GOT3 (cell line): ENCODE measurements around the gene PSMA7.
"Not testable (repeated sequence)": the region's sequence is repeated elsewhere in the genome, so short reads cannot be mapped to it uniquely, and the experiment has no call there.

Experiments used
- DNase-seq: peaks from one replicate; lab custom pipeline; 2025; ENCODE audit warnings: mixed read lengths; lab: John Stamatoyannopoulos, UW

Gene PSMA7

DNA sequence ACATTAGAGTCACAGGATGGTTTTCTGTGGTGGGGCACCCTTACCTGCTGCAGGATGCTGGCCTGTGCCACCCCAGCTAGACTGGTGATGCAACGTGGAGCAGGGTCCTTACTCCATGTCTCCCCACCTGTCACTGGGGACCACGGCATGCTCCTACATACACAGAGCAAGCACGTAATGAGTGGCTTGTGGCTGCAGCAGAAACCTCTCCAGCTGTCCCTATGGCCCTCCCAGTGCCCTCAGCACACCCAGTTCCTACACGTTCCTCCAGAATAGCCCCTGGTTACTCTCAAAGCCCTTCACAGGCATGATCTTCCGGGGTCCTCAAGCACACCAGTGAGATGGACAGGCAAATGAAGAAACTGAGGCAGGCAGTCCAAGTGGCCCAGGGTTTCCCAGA is 24.1 kb downstream of the PSMA7 start:
- no peak for DNase-seq

DNA sequence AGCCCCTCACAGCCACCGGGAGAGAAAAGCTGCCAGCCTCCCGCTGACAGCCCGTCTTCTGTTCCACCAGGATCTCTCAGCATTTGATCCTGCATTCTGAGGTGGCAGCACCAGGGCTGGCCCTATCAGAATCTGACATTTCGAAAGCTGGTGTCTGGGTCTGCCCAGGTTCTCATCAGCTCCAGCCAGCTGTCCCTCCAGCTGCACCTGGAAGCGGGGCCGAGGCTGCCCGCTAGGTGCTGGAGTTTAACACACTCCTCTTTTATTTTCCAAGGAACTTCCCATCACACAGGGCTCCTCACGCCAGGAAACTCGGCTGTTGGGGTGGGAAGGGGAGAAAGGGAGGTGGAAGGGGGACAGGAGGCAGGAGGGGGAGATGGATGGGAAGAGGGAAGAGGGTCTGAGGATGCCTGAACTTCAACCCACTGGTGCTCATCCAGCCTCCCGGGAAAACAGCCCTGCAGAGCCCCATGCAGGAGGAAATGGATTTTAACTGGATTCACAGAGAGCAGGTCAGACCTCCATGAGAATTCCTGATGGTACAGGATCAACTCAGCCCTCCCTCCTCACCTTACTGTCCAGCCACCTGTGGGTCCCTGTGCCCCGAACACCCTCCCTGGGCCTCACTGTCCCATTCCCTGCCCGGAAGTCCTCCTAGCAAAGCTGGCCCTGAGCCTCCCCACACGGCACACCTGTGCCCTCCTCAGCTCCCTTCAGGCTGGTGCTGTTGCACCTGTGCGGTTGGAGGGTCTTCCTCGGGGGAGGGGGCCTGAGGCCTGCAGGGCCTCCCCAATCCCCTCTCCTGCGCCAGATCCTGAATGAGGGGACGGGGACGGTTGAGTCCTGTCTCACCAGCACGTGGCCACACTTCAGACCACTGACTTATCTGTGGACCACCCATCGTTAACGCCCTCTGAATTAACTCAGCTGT is 24.8 kb downstream of the PSMA7 start:
- no peak for DNase-seq

DNA sequence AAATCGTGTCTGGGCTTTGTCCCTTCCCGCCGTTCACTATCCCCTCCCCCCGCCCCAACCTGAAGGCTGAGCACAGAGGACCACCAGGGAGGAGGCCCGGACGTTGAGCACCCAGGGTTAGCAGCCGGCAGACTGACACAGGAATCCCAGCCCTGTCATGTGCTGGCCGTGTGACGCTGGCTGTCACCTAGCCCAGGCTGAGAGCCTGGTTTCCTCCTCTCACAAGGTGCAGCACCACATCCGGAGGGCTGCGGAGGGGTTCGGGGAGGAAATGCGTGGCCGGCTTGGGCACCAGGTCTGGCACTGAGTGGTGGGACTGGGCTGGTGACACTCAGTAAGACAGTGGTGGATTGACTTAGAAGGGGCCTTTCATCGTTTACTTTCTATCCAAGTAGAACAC is 25.5 kb downstream of the PSMA7 start:
- DNase-seq: no peak

DNA sequence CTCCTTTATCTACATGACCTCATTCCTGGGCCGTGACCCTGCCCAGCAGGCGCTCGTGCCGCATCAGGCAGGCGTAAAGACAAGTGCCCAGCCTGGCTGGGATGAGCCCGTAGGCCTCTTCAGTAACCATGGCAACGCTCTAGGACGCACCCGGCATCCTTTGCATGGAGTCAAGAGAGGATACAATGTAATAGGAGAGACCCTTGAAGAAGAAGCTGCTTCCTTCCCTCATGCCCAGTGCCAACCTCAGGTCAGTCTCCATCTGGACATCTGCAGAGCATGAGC is 25.9 kb downstream of the PSMA7 start:
- DNase-seq: no peak

DNA sequence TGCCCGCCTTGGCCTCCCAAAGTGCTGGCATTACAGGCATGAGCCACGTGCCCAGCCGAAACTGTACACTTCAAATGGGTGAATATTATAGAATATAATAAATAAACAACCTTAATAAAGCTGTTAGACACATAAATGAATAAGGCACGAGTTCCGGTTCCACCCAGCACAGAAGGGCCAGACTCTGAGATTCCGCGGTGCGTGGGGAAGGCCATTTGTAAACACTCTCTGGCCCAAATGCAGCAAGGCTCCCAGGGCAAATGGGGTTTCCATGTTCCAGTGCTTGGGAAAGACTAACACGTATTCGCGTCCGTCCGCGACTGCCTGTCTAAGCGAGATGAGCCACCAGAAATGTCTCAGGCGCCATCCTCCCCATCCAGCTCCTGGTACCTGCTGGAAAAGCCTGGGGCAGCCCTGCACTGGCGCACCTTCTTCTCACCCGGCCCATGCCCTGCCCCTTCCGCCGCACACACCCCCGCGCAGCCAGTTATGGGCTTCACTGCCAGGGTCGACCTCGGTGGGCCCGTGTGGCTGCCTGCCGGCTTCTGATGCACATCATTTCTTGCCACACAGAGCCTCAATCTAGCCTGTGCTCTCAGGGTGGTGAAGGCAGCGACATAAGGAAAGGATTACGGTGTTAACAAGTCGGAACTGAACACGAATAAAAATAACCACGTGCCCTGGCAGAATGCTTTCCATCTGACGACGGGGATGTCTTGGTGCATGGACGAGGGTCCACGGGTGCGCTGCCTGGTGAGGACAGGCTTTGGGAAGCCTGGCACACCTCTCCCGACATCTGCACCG is 26.4 kb downstream of the PSMA7 start:
- DNase-seq: no peak

DNA sequence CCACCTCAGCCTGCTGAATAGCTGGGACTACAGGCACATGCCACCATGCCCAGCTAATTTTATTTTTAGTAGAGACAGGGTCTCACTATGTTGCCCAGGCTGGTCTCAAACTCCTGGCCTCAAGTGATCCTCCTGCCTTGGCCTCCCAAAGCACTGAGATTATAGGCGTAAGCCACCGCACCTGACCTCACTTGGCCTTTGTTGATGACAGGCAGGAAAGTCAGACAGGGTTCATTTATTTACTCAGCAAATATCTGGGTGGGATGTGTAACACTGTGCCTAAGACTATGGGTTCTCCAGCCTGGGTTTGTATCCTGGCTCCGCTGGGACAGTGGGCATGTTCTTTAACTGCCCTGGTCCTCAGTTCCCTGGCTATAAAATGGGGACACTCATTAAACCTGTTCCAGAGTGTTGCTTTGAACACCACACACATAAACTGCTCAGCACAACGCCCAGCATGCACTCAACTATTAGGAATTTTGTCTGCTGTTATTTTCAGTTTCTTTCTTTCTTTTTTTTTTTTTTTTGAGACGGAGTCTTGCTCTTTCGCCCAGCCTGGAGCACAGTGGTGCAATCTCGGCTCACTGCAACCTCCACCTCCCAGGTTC is 27.3 kb downstream of the PSMA7 start:
- DNase-seq: not testable (repeated sequence)

DNA sequence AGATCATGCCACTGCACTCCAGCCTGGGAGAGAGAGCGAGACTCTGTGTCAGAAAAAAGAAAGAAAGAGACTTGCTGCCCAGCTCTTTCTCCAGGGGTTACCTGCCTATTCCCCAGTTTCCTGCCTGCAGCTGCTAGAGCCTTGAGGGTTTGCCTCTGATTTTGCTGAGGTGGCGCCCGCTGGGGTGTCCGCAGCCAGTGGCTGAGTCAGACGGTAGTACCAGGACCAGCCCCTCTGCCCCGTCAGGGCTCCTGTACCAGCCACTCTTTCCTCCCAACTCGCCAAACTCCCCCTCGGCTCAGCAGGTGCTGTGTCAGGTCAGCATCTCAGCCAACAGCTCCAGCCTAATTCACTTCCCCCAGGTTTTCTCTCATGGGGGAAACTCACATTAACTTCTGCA is 28.3 kb downstream of the PSMA7 start:
- no peak for DNase-seq

DNA sequence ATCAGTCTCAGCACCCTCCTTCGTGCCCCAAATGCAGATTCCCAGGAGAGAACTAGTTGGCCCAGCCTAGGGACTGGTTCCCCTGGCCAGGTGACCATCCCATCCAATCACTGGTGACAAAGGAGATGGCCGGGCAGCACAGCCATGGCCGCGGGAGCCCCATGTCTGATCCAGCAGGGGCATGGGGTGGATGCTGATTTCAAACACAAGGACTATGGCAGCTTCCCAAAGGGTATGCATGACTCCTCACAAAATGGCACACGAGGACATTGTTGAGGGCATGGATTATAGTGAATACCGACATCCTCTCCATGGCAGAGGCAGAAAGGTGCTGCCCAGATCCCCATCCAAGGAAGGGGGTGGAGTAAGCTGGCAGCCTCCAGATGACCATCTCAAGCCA is 30.8 kb downstream of the PSMA7 start:
- DNase-seq: no peak

DNA sequence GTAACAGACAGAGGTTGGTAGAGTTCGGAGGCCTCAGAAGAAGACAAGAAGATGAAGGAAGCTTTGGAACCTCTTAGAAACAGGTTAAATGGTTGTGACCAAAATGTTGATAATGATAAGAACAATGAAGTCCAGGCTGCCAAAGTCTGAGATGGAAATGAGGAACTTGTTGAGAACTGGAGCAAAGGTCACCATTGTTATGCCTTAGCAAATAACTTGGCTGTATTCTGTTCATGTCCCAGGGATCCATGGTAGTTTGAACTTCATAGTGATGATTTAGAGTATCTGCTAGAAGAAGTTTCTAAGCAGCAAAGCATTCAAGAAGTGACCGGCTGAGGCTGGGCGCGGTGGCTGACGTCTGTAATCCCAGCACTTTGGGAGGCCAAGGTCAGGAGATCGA is 32.0 kb downstream of the PSMA7 start:
- DNase-seq: no peak

DNA sequence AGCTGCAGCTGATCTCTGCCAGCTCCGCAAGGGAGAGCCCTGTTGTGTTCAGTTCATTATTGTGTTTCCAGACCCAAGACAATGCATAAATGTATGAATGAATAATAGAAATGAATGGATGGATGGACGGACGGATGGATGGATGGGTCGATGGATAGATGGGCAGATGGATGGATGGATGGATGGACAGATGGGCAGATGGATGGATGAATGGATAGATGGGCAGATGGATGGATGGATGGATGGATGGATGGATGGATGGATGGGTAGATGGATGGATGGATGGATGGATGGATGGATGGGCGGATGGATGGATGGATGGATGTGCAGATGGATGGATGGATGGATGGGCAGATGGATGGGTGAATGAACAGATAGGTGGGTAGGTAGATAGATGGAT is 37.6 kb downstream of the PSMA7 start:
- no peak for DNase-seq

DNA sequence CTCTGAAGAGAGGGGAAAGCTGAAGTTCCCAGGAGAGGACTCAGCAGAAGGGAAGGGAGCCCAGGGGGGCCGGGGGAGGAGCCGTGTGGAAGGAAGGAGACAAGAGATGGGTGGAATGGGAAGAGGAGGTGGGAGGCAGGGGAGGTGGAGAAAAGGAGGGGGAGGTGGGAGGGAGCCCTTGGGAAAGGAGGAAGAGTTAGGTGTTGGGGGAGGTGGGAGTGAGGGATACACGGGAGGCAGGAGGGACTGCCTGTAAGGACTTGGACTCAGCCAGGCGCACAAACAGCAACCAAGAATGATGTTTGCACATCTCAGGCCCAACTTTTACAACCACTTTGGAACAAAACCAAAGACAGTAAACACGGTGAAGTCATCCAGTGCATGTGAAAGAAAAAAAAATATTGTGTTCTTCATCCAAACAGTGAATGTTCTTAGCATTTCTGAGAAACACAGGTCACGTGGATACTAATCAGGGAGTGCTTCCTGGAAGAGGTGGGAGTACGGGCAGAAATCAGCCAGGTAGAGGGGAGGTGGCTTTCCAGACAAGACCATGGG is 38.3 kb downstream of the PSMA7 start:
- no peak for DNase-seq

DNA sequence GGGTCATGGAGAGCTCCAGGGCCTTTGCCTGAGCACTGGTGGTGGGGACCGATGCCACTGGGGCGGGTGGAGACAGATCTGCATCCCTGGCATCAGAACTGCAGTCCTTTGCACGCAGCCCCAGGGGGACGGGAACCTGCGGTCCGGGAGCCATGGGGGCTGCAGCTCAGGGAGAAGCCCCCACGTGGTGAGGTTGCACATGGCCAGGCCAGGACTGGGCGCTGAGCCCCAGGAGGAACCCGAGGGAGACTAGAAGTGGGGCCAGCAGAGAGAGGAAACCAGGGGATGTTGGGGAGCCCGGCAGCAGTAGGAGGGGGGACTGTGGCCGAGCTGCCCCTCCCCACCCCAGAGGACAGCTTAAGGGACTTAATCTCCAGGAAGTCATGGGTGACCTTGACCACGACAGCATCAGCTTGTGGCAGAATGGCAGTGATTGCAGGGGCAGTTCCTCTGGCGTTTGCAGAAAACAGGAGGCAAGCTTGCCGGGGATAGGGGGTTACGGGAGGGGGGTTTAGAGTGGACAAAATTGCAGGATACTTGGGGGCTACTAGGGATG is 38.9 kb downstream of the PSMA7 start:
- DNase-seq: no peak

DNA sequence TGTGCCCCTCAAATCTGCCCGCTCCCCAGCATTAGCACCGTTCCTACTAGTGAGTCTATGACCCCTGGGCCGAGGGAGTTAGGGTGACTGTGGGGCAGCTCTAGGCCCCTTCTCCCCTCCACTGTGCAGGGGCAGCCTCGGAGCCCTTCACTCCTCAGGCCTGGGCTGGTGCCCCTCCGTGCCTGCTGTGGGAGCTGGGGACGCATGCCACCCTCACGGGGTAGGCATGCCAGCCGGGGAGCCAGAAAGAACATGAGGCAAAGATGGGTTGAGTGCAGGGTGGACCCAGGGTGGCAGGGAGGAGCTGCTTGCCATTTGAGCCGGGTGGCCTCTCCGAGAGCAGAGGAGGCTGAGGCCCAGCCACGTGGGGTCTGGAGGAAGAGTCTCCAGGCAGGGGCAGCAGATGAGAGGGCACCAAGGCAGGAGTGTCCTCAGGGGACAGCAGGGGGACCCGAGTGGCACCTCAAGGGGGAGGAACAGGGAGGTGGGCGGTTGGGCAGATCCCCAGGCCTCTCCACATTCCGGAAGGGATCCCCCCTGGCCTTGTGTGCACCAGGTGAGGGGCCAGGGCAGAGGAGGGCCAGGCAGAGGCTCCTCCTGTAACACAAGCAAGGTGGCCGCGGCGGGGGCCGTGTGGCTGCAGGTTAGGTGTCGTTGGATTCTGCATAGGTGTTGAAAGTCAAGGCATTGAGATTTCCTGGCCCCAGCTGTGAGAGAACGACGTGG is 39.5 kb downstream of the PSMA7 start:
- no peak for DNase-seq

DNA sequence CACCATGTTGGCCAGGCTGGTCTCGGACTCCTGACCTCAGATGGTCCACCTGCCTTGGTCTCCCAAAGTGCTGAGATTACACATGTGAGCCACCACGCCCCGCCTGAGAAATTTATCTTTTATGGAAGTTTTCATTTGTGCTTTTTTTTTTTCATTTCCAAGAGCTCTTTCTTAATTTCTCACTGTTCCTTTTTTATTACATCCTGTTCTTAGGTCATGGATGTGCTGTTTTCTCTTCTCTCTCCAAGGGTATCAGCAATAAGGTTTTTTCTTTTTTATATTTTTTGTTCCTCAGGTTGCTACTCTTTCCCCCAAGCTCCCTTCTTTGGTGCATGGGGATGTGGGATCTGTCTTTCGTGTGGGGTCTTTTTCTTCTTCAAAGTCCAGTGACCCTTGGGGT is 42.1 kb downstream of the PSMA7 start:
- DNase-seq: no peak

DNA sequence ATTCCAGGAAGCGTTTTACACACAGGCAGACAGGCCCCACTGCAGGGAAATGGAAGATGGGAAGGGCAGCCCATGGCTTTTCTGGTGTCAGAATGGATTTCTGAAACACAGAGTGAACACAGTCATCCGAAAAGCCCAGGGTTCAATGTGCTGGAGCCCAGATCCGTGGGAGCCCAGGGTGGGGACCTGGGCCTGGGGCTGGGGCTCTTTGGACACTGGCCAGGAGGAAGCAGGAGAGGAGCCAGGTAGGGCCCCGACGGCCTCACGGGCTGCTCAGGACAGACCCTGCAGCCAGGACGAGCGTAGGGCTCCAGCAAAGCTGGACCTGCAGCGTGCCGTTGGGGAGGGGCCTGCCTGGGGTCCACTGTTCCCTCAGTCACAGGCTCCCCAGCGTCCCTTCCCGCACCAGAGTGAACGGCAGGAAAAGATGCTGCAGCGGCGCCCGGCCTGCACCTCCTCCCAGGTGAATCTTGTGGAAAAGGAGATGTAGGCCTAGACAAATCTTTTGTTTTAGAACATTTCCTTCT is 45.2 kb downstream of the PSMA7 start:
- no peak for DNase-seq

DNA sequence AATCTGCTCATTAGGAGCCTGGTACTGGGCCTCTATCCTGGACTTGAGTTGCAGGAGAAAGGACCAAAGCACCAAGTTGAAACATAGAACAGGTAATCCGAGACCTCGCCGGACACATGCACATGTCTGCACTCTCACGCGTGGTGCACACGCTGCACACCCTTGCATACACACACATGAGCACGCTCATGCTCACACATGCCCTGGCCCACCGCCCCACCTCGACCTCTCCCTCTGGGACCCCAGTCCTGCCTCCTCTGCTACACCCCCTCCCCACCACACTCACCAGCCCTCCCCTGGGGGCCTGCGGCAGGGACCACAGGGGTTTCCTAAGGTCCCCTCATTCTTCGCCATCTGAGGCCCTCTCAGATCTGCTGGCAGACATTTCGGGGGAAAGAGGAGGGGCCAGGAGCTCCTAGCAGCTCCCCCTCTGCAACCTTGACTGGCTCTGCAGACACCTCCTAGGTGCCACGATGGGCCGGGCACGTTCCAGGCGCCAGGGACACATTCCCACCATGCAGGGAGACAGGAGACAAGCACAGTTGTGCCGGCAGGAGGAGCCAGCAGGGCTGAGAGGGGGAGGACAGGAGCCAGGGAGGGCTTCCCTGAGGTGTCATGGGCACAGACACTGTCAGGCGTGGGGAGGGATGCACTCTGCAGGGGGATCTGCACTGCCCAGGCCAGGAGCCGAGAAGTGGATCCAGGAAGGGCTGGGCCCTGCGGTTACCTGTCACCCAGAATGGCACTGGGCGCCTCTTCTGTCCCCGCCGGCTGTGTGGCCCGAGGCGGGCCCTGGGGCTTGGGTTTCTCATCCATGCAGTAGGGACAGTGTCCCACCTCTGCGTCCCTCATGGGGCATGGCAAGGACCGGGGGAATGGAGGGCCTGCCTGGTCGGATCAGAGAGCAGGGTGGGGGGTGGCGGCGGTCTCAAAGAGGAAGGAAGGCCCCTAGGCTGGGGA is 46.5 kb downstream of the PSMA7 start:
- DNase-seq: no peak

DNA sequence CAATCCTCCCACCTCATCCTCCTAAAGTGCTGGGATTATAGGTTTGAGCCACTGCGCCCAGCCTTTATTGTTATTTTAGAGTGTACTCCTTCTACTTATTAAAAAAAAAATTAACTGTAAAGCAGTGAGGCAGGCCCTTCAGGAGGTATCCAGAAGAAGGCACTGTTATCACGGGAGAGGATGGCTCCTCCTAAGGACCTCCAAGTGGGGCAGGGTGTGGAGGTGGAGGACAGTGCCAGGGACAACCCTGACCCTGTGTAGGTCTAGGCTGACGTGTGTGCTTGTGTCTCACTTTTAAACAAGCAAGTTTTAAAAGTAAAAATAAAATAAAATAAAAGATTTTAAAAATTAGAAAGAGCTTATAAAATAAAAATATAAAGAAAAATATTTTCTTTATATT is 53.8 kb downstream of the PSMA7 start:
- DNase-seq: no peak

DNA sequence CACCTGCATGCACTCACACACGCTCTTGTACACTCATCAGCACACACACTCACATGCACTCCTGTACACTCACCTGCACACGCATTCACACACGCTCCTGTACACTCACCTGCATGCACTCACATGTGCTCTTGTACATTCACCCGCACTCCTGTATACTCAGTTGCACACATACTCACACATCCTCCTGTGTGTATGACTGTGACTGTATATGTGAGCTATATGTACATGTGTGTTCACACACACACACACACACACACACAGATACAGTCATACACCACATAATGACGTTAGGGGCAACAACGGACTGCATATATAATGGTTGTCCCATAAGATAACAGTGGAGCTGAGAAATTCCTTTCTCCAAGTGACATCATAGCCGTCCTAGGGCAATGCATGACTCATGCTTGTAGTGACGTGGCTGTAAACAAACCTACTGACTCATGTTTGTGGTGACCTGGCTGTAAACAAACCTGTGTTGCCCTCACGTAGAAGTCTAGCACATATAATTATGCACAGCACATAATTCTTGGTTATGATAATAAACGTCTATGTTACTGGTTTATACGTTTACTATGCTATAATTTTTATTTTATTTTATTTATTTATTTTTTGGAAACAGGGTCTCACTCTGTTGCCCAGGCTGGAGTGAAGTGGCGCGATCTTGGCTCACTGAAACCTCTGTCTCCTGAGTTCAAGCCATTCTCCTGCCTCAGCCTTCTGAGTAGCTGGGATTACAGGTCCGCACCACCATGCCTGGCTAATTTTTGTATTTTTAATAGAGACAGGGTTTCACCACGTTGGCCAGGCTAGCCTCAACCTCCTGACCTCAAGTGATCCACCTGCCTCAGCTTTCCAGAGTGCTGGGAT is 54.7 kb downstream of the PSMA7 start:
- no peak for DNase-seq

DNA sequence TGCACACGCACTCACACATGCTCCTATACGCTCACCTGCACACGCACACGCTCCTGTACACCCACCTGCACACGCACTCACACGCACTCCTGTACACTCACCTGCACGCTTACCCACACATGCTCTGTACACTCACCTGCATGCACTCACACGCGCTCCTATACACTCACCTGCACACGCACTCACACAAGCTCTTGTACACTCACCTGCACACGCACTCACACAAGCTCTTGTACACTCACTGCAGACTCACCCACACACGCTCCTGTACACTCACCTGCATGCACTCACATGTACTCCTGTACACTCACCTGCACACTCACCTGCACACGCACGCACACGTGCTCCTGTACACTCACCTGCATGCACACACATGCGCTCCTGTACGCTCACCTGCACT is 55.6 kb downstream of the PSMA7 start:
- DNase-seq: no peak
